Fibroblast of pulmonary artery (primary cell): ENCODE measurements around the gene ADARB2.
"Not testable (repeated sequence)": the region's sequence is repeated elsewhere in the genome, so short reads cannot be mapped to it uniquely, and the experiment has no call there.

Experiments used
- DNase-seq: peaks from one replicate; pipeline ENCODE4 v3.0.0-alpha.2; 2010; ENCODE audit warnings: low read depth
- H3K4me3 ChIP-seq: replicated peaks from 2 replicates; pipeline ENCODE4 v1.5.1; 2011; ENCODE audit warnings: low read depth, mild to moderate bottlenecking, control low read depth, low read length, moderate library complexity
- TF ChIP-seq, protein P1 (sequence below): IDR thresholded peaks from 2 replicates; pipeline ENCODE4 v1.5.1; 2011; ENCODE audit warnings: mild to moderate bottlenecking, control low read depth, low read length, inconsistent platforms; ENCODE audit errors: missing control alignments

The ADARB2 gene

DNA sequence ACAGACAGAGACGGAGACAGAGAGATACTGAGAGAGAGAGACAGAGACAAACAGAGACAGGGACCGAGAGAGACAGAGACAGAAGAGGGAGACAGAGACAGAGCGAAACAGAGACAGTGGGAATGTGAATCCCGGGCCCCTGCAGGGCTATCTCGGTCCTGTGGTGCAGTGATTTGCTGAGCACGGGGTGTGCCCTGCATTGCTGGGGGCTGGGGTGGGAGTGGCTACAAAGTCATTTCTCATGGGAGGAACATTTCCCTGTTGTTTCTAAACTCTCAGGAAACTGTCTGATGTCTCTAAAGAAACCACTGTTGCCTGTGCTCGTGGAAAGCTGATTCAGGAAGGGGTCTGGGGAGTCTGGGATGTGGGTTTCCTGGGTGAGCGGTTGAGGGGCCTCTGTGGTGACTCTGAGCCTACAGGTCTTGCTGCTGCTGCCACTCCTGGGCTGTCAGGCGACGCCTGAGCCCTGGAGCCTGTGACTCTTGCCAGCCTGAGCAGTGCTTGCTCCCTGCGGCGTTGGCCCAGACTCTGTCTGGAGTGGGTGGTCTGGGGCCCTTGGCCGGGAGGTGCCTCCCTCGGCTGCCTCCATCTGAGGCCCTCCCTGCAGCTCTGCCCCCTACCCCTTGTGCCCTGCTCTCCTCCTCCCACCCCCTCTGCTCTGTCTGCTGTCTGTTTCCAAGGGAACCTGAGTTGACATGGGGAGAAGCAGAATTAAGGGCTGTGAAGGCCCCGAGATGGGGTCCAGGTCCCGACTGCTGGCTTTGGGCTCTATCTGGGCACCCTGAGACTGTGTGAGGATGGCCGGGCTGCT, 389.2 kb downstream of the ADARB2 start:
- TF ChIP-seq, protein P1, sequence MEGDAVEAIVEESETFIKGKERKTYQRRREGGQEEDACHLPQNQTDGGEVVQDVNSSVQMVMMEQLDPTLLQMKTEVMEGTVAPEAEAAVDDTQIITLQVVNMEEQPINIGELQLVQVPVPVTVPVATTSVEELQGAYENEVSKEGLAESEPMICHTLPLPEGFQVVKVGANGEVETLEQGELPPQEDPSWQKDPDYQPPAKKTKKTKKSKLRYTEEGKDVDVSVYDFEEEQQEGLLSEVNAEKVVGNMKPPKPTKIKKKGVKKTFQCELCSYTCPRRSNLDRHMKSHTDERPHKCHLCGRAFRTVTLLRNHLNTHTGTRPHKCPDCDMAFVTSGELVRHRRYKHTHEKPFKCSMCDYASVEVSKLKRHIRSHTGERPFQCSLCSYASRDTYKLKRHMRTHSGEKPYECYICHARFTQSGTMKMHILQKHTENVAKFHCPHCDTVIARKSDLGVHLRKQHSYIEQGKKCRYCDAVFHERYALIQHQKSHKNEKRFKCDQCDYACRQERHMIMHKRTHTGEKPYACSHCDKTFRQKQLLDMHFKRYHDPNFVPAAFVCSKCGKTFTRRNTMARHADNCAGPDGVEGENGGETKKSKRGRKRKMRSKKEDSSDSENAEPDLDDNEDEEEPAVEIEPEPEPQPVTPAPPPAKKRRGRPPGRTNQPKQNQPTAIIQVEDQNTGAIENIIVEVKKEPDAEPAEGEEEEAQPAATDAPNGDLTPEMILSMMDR = no peak
- H3K4me3 ChIP-seq = no peak overlapping the region
- DNase-seq = no peak

DNA sequence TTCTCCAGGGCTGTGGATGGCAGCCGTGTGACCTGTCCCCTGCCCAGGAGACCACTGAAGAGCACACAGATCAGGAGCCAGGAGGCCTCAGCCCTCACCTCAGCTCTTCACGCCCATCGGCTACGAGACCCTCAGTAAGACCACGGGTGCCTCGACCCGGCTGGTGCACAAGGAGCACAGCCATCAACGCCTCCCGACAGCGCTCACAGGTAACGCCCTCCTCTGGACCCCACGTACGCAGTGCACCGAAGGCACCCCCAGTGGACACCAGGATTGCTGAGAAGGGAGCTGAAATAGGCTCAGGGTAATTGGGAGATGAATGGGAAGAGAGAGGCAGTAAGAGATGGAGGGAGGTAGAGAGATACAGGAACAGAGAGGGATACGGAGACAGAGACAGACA, 389.8 kb downstream of the ADARB2 start:
- H3K4me3 ChIP-seq = no peak overlapping the region
- TF ChIP-seq, protein P1 = no peak
- no peak for DNase-seq

DNA sequence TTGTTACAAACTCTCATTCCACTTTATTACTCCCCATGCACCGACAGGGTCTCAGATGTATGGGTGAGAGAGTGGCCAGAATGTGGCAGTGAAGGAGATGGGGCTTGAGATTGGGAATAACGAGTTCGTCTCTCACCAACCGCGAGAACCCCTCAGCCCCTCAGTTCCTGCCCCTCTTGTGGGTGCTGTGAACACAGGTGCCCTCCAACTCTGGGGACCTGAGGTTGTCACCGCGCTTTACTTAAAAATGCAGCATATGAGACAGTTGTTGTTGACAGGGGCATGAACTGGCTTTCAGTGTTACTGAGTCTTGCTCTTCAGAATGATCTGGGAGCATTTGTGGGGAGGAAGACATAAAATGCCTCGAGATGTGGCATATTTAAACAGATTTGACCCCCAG, 391.1 kb downstream of the ADARB2 start:
- H3K4me3 ChIP-seq = no peak overlapping the region
- TF ChIP-seq, protein P1 = no peak
- no peak for DNase-seq

DNA sequence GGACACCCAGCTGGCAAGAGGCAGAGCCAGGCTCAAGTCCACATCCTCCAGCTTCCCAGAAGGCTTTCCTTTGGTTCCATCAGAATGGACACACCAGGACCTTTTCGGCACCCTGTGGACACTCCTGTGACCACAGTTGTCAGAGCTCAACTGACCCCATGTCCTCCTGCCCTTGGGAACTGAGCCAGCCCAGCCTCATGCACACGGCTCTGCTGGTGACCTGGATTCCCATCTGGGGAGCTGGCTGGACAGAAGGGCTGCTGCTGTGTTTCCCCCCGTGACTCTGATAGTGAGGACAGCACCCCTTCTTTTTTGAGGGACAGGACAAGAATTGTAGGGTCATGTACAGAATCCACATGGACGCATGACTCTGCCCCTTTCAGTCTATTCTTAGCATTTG, 392.0 kb downstream of the ADARB2 start:
- H3K4me3 ChIP-seq = no peak overlapping the region
- TF ChIP-seq, protein P1 = no peak
- DNase-seq = no peak

DNA sequence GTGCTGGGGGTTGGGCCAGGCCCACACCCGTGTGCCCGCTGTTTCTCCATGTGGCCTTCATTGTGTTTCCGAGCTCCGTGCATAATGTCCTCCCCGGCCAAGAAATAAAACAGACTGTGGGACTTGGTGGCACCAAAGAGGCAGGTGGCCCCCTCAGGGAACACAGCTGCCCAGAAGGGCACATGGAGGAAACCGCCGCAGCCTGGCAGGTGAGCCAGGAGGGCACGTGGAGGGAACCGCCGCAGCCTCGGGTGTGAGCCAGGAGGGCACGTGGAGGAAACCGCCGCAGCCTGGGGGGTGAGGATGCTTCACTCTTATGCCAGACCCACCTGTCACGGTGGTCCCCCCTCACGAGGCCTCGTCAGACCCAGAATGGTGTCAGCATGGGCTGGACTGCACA, 392.5 kb downstream of the ADARB2 start:
- no peak for DNase-seq
- TF ChIP-seq, protein P1 = no peak
- H3K4me3 ChIP-seq = no peak overlapping the region

DNA sequence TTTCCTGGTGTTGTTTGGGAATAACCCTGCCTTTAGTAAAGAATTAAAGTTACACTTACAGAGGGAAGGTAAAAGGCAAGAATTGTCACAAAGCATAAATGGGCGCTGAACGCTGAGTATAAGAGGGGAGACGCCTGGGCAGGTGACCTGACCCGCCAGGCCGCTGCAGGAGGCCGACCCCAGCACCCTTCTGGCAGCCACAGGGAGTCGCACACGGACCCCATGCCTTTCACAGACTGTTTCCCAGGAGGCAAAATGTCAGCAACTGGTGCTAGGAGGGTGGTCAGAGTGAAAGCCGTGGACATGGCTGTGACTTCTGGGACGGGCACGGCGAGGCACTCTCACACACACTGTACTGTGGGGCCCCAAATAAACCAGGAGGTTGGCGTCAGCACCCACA, 392.9 kb downstream of the ADARB2 start:
- no peak for DNase-seq
- TF ChIP-seq, protein P1 = no peak
- H3K4me3 ChIP-seq = no peak overlapping the region

DNA sequence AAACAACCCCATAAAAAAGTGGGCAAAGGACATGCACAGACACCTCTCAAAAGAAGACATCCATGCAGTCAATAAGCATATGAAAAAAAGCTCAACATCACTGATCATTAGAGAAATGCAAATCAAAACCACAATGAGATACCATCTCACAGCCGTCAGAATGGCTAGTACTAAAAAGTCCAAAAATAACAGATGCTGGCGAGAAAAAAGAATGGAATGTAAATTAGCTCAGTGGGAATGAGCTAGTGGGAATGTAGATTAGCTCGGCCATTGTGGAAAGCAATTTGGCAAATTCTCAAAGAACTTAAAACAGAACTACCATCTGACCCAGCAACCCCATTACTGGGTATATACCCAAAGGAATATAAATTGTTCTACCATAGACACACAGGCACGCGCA, 394.1 kb downstream of the ADARB2 start:
- no peak for DNase-seq
- TF ChIP-seq, protein P1 = no peak
- H3K4me3 ChIP-seq = no peak overlapping the region

DNA sequence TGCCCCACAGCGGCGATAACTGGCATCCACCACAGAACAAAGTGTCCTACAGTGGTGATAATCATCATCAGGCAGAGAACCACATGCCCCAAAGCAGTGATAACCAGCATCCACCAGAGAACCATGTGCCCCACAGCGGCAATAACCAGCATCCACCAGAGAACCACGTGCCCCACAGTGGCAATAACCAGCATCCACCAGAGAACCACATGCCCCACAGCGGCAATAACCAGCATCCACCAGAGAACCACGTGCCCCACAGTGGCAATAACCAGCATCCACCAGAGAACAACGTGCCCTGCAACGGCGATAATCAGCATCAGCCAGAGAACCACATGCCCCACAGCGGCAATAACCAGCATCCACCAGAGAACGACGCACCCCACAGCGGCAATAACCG, 396.3 kb downstream of the ADARB2 start:
- H3K4me3 ChIP-seq, DNase-seq: not testable (repeated sequence)
